Measurements from ENCODE around the gene PIK3IP1.

GRCh38 chr22:31334329-31334728 is 42.0 kb upstream of the PIK3IP1 start:
- TF ChIP-seq CTCF (IDR thresholded peaks at IDR 0.05) (no peak), ZFX (IDR thresholded peaks at IDR 0.05; ENCODE audit: borderline replicate concordance) (no peak)

Data from 22Rv1 (cell line).